EL (cell line): ENCODE data around the gene CDC26.
A peak's percentile ranks its signal among the peaks of the same experiment; 100 is the strongest.
"Not testable (repeated sequence)": the region's sequence is repeated elsewhere in the genome, so short reads cannot be mapped to it uniquely, and the experiment has no call there.

Experiments
- DNase-seq: peaks from one replicate; pipeline ENCODE4 v3.0.0-alpha.2; 2016

The CDC26 gene

GRCh38 chr9:113290052-113290607 lies 14.8 kb upstream of the CDC26 start:
- no peak for DNase-seq

- no peak for DNase-seq
Observed at GRCh38 chr9:113289091-113289490, 13.7 kb upstream of the CDC26 start.

GRCh38 chr9:113281356-113281755 lies 6.0 kb upstream of the CDC26 start:
- DNase-seq = no peak

GRCh38 chr9:113278840-113279239 lies 3.5 kb upstream of the CDC26 start:
- no peak for DNase-seq

GRCh38 chr9:113274474-113275156 lies 757 bp downstream of the CDC26 start:
- peak; percentile 69 for DNase-seq

- no peak for DNase-seq
Observed at GRCh38 chr9:113269871-113270270, 5.5 kb downstream of the CDC26 start.

GRCh38 chr9:113269355-113269754 lies 6.0 kb downstream of the CDC26 start:
- no peak for DNase-seq

GRCh38 chr9:113267911-113268566 lies 7.3 kb downstream of the CDC26 start:
- DNase-seq = no peak

- DNase-seq = no peak
Observed at GRCh38 chr9:113266174-113266573, 9.2 kb downstream of the CDC26 start.

- DNase-seq = peak; percentile 21
Observed at GRCh38 chr9:113261917-113262671, 13.3 kb downstream of the CDC26 start.

- DNase-seq = no peak
Observed at GRCh38 chr9:113258282-113258681, 17.1 kb downstream of the CDC26 start.

GRCh38 chr9:113257863-113258262 lies 17.5 kb downstream of the CDC26 start:
- DNase-seq = no peak

- DNase-seq = no peak
Observed at GRCh38 chr9:113255438-113255837, 19.9 kb downstream of the CDC26 start.

- no peak for DNase-seq
Observed at GRCh38 chr9:113254991-113255390, 20.4 kb downstream of the CDC26 start.

- no peak for DNase-seq
Observed at GRCh38 chr9:113250807-113251206, 24.6 kb downstream of the CDC26 start.

GRCh38 chr9:113249661-113250060 lies 25.7 kb downstream of the CDC26 start:
- not testable (repeated sequence) for DNase-seq

- DNase-seq = no peak
Observed at GRCh38 chr9:113247640-113248039, 27.7 kb downstream of the CDC26 start.

GRCh38 chr9:113246928-113247327 lies 28.4 kb downstream of the CDC26 start:
- DNase-seq = no peak

- DNase-seq = no peak
Observed at GRCh38 chr9:113245894-113246293, 29.5 kb downstream of the CDC26 start.

GRCh38 chr9:113244556-113244955 lies 30.8 kb downstream of the CDC26 start:
- no peak for DNase-seq

GRCh38 chr9:113241161-113241560 lies 34.2 kb downstream of the CDC26 start:
- no peak for DNase-seq

GRCh38 chr9:113238859-113239232 lies 36.5 kb downstream of the CDC26 start:
- DNase-seq = no peak

- DNase-seq = no peak
Observed at GRCh38 chr9:113238202-113238858, 37.0 kb downstream of the CDC26 start.
